GM23248 (cell line): ENCODE data around the gene NRSN2. TPM values are rescaled to one million over a fixed set of nuclear protein-coding genes. Genes with fewer than 3 reads are reported as not detected.
A peak's percentile ranks its signal among the peaks of the same experiment; 100 is the strongest.

Source experiments
- DNase-seq: peaks from one replicate; pipeline ENCODE4 v3.0.0-alpha.2; 2015
- H2AFZ ChIP-seq: fragments of 200-600 bp; sonication (generic); 2 replicates; pipeline ENCODE4 v1.6.1; 2016; ENCODE audit warnings: antibody characterized with exemption
- H3F3A ChIP-seq: fragments of 200-600 bp; sonication (generic); 2 replicates; pipeline ENCODE4 v1.6.1; 2016; ENCODE audit warnings: mild to moderate bottlenecking, antibody characterized with exemption, mixed run types; ENCODE audit not compliant: insufficient read depth
- H3K27ac ChIP-seq: fragments of 200-600 bp; sonication (generic); 2 replicates; pipeline ENCODE4 v1.5.1; 2016; ENCODE audit warnings: mild to moderate bottlenecking
- H3K27me3 ChIP-seq: fragments of 200-600 bp; sonication (generic); replicated peaks from 2 replicates; pipeline ENCODE4 v1.6.1; 2016; ENCODE audit warnings: mild to moderate bottlenecking; ENCODE audit not compliant: insufficient read depth
- H3K36me3 ChIP-seq: fragments of 200-600 bp; sonication (generic); 2 replicates; pipeline ENCODE4 v1.6.1; 2016; ENCODE audit warnings: low read depth, mild to moderate bottlenecking
- H3K4me1 ChIP-seq: fragments of 200-600 bp; sonication (generic); 2 replicates; pipeline ENCODE4 v1.6.1; 2016; ENCODE audit warnings: mild to moderate bottlenecking; ENCODE audit not compliant: insufficient read depth
- H3K4me2 ChIP-seq: fragments of 200-600 bp; sonication (generic); one replicate; pipeline ENCODE4 v1.6.1; 2016; ENCODE audit warnings: mild to moderate bottlenecking; ENCODE audit not compliant: unreplicated experiment
- H3K4me3 ChIP-seq: fragments of 200-600 bp; sonication (generic); 2 replicates; pipeline ENCODE4 v1.5.1; 2016; ENCODE audit warnings: mild to moderate bottlenecking
- H3K79me2 ChIP-seq: fragments of 200-600 bp; sonication (generic); 2 replicates; pipeline ENCODE4 v1.6.1; 2016; ENCODE audit warnings: mild to moderate bottlenecking; ENCODE audit not compliant: insufficient read depth
- H3K9ac ChIP-seq: fragments of 200-600 bp; sonication (generic); 2 replicates; pipeline ENCODE4 v1.6.1; 2016; ENCODE audit warnings: mild to moderate bottlenecking
- H3K9me2 ChIP-seq: fragments of 200-600 bp; sonication (generic); 2 replicates; pipeline ENCODE4 v1.6.1; 2016; ENCODE audit warnings: mixed run types, mild to moderate bottlenecking, moderate library complexity; ENCODE audit not compliant: insufficient read depth
- H3K9me3 ChIP-seq: fragments of 200-600 bp; sonication (generic); one replicate; pipeline ENCODE4 v1.6.1; 2017; ENCODE audit warnings: low read depth
- H4K20me1 ChIP-seq: fragments of 200-600 bp; sonication (generic); 2 replicates; pipeline ENCODE4 v1.6.0; 2016; ENCODE audit not compliant: insufficient read depth
- EZH2 ChIP-seq: fragments of 200-600 bp; sonication (generic); IDR thresholded peaks from 2 replicates; pipeline ENCODE4 v1.6.1; 2018; ENCODE audit warnings: antibody characterized with exemption, mild to moderate bottlenecking; ENCODE audit not compliant: insufficient read depth, poor library complexity, severe bottlenecking
- EZH2phosphoT487 ChIP-seq: fragments of 200-600 bp; sonication (generic); IDR thresholded peaks from 2 replicates; pipeline ENCODE4 v1.6.1; 2018; ENCODE audit warnings: antibody characterized with exemption, moderate library complexity, mild to moderate bottlenecking, low read depth; ENCODE audit not compliant: insufficient read depth
- WGBS, 2 experiments: methylation state at CpG; one replicate each; pipeline ENCODE4 v1.1.6; 2015 to 2017; ENCODE audit warnings: low lambda C conversion rate in 2 of 2, low coverage in 1 of 2; ENCODE audit errors: missing lambda C conversion rate in 2 of 2; 5-methylcytosine and 5-hydroxymethylcytosine counted together
- in situ Hi-C: fragments of 300-500 bp; cut with MboI; formaldehyde crosslinking; loops from 2 replicates; pipeline ENCODE4 v1.15.0; 2020
- polyA plus RNA-seq: library from polyadenylated mRNA; unstranded; fragments of >200 nt; fragmentation: Nextera tagmentation; extraction: Ambion mirVana; gene quantifications from 2 replicates; pipeline ENCODE4 v1.2.1, GENCODE V29; 2016
- total RNA-seq: library from RNA; depleted of rRNA; stranded (reverse); fragments of >200 nt; shearing (Covaris generic); gene quantifications from 2 replicates; pipeline ENCODE4 v1.2.3, GENCODE V29; 2014

The NRSN2 gene
- total and polyA plus RNA-seq, 2 experiments from 2014 or later: 76.7 to 76.8 TPM

GRCh38 chr20:341682-342081, 5.2 kb upstream of the NRSN2 start:
- DNase-seq: peak; percentile 88
- Histone ChIP-seq H3K36me3 (no peaks in the 10 kb centered on the region), H3K4me3 (no peak overlapping the region), H3K9me3 (no peaks in the 10 kb centered on the region), H3K4me1 (no peaks in the 10 kb centered on the region), H3F3A (peaks cover 19% of the 10 kb centered on the region), H3K27me3 (no peaks in the 10 kb centered on the region), H4K20me1 (no peaks in the 10 kb centered on the region), H3K27ac (peak overlapping the region; percentile 14; the same call in 1 of the 2 replicates), H3K9me2 (no peaks in the 10 kb centered on the region), H3K9ac (no peak overlapping the region), H3K79me2 (no peaks in the 10 kb centered on the region; the same call in 1 of the 2 replicates), H2AFZ (no peak overlapping the region), H3K4me2 (no peak overlapping the region)
- TF ChIP-seq EZH2phosphoT487: no peak
- no peak for TF ChIP-seq EZH2
- 42% methylated on average over 2 of the region's 2 CpGs for WGBS, 2 experiments
- in situ Hi-C loops: no loop called here

DNA sequence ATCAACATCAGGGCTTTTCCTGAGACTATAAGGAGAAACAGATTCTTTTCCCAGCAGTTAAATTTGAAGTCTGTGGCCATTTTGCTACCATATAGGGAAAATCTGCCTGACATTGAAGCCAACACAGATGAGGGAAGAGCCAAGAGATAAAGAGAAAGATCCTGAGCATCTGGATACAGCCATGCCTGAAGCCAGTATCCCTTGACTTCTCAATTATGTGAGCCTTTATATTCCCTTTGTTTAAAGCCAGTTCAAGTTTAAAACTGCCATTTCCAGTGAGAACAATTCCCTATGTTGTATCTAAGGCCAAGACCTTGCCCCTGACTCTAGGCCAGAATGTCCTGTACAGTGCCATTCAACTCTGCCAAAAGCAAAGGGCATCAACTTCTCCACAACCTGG, 3.8 kb upstream of the NRSN2 start:
- Histone ChIP-seq H3K4me1 (no peaks in the 10 kb centered on the region), H3F3A (peaks cover 19% of the 10 kb centered on the region), H3K27ac (no peak overlapping the region), H3K4me2 (no peak overlapping the region), H3K27me3 (no peaks in the 10 kb centered on the region), H3K79me2 (no peaks in the 10 kb centered on the region; the same call in 1 of the 2 replicates), H3K9ac (no peak overlapping the region), H3K9me2 (no peaks in the 10 kb centered on the region), H4K20me1 (no peaks in the 10 kb centered on the region), H2AFZ (no peak overlapping the region), H3K36me3 (no peaks in the 10 kb centered on the region), H3K4me3 (no peak overlapping the region), H3K9me3 (no peaks in the 10 kb centered on the region)
- no peak for DNase-seq
- in situ Hi-C loops: no loop called here
- TF ChIP-seq EZH2 (no peak), EZH2phosphoT487 (no peak)

DNA sequence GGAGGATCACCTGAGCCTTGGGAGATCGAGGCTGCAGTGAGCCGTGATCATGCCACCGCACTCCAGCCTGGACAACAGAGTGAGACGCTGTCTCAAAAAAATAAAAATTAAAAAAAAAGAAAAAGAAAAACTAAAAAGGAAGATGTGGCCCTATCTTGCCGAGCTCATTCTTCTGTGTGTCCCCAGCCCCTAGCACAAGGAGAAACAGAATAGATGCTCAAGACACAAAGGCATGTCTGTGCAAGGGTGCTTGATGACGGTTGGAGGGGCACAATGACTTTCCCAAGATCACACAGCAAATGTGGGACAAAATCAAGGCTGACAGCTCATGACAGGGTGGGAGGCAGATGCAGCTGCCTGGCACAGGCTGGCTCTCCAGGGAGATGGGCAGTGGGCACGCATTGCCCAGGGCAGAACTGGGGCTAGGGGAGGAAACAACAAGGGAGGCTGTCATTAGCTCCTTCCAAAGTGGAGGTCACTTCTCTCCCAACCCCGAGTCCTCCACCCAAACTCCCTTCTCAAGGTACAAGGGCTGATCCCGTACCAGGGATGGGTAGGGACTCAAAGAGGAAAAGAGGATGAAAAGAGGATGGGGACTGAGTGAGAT, 775 bp upstream of the NRSN2 start:
- Histone ChIP-seq H3K4me2 (peak overlapping the region; percentile 86), H3K4me1 (no peaks in the 10 kb centered on the region), H3K9ac (peak overlapping the region; percentile 87), H3K36me3 (peaks cover 5% of the 10 kb centered on the region; the same call in 1 of the 2 replicates), H3K27ac (peak overlapping the region; percentile 84), H3K9me2 (no peaks in the 10 kb centered on the region), H3K4me3 (peak overlapping the region; percentile 86), H2AFZ (peak overlapping the region; percentile 92), H3K79me2 (peaks cover 8% of the 10 kb centered on the region), H3K9me3 (no peaks in the 10 kb centered on the region), H3K27me3 (no peaks in the 10 kb centered on the region), H3F3A (peaks cover 19% of the 10 kb centered on the region), H4K20me1 (no peaks in the 10 kb centered on the region)
- WGBS, 2 experiments: 56 to 57% methylated on average over 9 of the region's 9 CpGs
- no peak for TF ChIP-seq EZH2phosphoT487
- TF ChIP-seq EZH2: no peak
- in situ Hi-C loops: no loop called here
- DNase-seq: no peak

DNA sequence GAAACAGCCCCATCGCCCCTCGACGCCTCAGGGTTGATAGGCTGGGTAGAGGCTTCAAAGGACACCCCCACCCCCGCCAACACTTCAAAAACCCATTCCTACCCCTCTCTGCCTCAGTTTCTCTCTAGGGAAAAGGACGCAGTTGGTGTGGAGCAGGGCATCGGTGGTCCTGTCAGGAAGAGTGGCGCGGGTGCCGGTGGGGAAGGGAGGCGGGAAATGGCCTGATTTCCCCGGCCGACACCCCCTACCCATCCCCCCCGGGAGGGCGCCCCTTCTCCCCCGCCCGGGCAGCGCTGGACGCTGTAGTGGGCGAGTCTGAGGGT, 367 bp downstream of the NRSN2 start:
- Histone ChIP-seq H3K4me3 (peak overlapping the region; percentile 86), H3K27me3 (no peaks in the 10 kb centered on the region), H3K4me1 (no peaks in the 10 kb centered on the region), H3F3A (peaks cover 11% of the 10 kb centered on the region), H3K9me2 (no peaks in the 10 kb centered on the region), H2AFZ (peak overlapping the region; percentile 92), H3K9me3 (no peaks in the 10 kb centered on the region), H3K79me2 (peaks cover 8% of the 10 kb centered on the region), H3K36me3 (peaks cover 5% of the 10 kb centered on the region; the same call in 1 of the 2 replicates), H3K27ac (peak overlapping the region; percentile 84), H4K20me1 (no peaks in the 10 kb centered on the region), H3K4me2 (peak overlapping the region; percentile 86), H3K9ac (peak overlapping the region; percentile 87)
- no peak for DNase-seq
- WGBS, 2 experiments: 3 to 5% methylated on average over 4 to 19 of the region's 19 CpGs
- TF ChIP-seq EZH2 (no peak), EZH2phosphoT487 (no peak)
- in situ Hi-C loops: no loop called here
